HepG2 (cell line): ENCODE measurements around the gene MTG1.
"Not testable (repeated sequence)": the region's sequence is repeated elsewhere in the genome, so short reads cannot be mapped to it uniquely, and the experiment has no call there.

Source experiments
- CHD4 ChIP-seq: fragments of 200-600 bp; sonication (generic); IDR thresholded peaks from 2 replicates; pipeline ENCODE4 v1.7.0; 2017; ENCODE audit warnings: mild to moderate bottlenecking, low read length, borderline replicate concordance
- MTA3 ChIP-seq: sonication (generic); formaldehyde crosslinking; IDR thresholded peaks from 2 replicates; pipeline ENCODE4 v1.4.0; 2020; ENCODE audit warnings: missing genetic modification reagents
- NBN ChIP-seq: fragments of 450-650 bp; conservative IDR thresholded peaks from 2 replicates; pipeline ENCODE4 v1.6.1; 2017
- NFIC ChIP-seq: IDR thresholded peaks from 2 replicates; pipeline ENCODE4 v1.6.1; 2012; ENCODE audit warnings: mild to moderate bottlenecking, low read length, inconsistent platforms
- POLR2AphosphoS5 ChIP-seq: IDR thresholded peaks from 2 replicates; pipeline ENCODE4 v1.6.1; 2012; ENCODE audit warnings: low read depth, low read length
- SETDB1 ChIP-seq: sonication (generic); formaldehyde crosslinking; IDR thresholded peaks from 2 replicates; pipeline ENCODE4 v1.5.1; 2020; ENCODE audit warnings: missing genetic modification reagents, mild to moderate bottlenecking, borderline replicate concordance
- SKI ChIP-seq: fragments of 450-650 bp; IDR thresholded peaks from one replicate; pipeline ENCODE4 v1.6.1; 2018; ENCODE audit warnings: mild to moderate bottlenecking; ENCODE audit not compliant: partially characterized antibody
- SMYD3 ChIP-seq: sonication (generic); formaldehyde crosslinking; IDR thresholded peaks from 2 replicates; pipeline ENCODE4 v1.8.1; 2023; ENCODE audit warnings: mild to moderate bottlenecking, missing genetic modification reagents
- ZBTB1 ChIP-seq: sonication (generic); formaldehyde crosslinking; IDR thresholded peaks from 2 replicates; pipeline ENCODE4 v1.4.0; 2020; ENCODE audit warnings: missing genetic modification reagents, borderline replicate concordance
- TF ChIP-seq, protein P1 (sequence below): sonication (generic); formaldehyde crosslinking; IDR thresholded peaks from 2 replicates; pipeline ENCODE4 v1.5.1; 2020; ENCODE audit warnings: mild to moderate bottlenecking, missing genetic modification reagents

DNA sequence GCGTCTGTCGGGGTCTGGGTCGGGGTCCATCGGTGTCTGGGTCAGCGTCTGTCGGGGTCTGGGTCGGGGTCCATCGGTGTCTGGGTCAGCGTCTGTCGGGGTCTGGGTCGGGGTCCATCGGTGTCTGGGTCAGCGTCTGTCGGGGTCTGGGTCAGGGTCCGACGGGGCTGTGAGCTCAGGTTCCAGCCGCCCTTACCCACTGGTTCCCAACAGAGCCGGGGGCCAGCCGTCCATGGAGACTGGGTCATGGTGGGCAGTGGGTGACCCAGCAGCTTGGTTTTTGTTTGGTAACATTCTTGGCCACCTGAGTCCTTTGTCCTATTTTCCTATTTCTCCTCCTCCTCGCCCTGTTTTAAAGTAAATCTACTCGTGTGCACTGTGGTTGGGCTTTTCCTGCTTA, 47.4 kb downstream of the MTG1 start:
- TF ChIP-seq ZBTB1 (CRISPR knock-in tag); SKI; MTA3 (CRISPR knock-in tag); CHD4; SMYD3 (CRISPR knock-in tag); POLR2AphosphoS5; SETDB1 (CRISPR knock-in tag); NFIC; NBN: not testable (repeated sequence)
- TF ChIP-seq, protein P1, sequence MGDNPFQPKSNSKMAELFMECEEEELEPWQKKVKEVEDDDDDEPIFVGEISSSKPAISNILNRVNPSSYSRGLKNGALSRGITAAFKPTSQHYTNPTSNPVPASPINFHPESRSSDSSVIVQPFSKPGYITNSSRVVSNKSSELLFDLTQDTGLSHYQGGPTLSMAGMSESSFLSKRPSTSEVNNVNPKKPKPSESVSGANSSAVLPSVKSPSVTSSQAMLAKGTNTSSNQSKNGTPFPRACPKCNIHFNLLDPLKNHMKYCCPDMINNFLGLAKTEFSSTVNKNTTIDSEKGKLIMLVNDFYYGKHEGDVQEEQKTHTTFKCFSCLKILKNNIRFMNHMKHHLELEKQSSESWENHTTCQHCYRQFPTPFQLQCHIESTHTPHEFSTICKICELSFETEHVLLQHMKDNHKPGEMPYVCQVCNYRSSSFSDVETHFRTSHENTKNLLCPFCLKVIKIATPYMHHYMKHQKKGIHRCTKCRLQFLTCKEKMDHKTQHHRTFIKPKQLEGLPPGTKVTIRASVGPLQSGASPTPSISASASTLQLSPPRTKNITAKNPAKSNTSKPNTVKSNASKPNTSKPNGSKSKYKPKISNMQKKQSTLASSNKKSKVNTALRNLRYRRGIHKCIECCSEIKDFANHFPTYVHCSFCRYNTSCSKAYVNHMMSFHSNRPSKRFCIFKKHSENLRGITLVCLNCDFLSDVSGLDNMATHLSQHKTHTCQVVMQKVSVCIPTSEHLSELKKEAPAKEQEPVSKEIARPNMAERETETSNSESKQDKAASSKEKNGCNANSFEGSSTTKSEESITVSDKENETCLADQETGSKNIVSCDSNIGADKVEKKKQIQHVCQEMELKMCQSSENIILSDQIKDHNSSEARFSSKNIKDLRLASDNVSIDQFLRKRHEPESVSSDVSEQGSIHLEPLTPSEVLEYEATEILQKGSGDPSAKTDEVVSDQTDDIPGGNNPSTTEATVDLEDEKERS, result not testable (repeated sequence)
